CD14-positive monocyte (primary cell): ENCODE results near the gene FBXO48. TPM values are rescaled to one million over a fixed set of nuclear protein-coding genes. Genes with fewer than 3 reads are reported as not detected.
A peak's percentile ranks its signal among the peaks of the same experiment; 100 is the strongest.

Experiments
- DNase-seq, 3 donors: peaks; one replicate each; pipeline ENCODE4 v3.0.0-alpha.2; 2011 to 2022
- H2AFZ ChIP-seq: 2 replicates; pipeline ENCODE4 v1.6.0; 2012; ENCODE audit warnings: mild to moderate bottlenecking, low read depth, low read length, inconsistent platforms; ENCODE audit not compliant: insufficient read depth, poor library complexity, severe bottlenecking
- H3K27ac ChIP-seq, 2 donors: 1 replicate in 1 of 2; 2 replicates in 1 of 2; pipeline ENCODE4 v1.5.1; 2012 to 2013; ENCODE audit warnings: low read length in 2 of 2, control low read depth in 1 of 2, inconsistent platforms in 1 of 2, low read depth in 1 of 2, mild to moderate bottlenecking in 1 of 2
- H3K27me3 ChIP-seq, 2 donors: one replicate each; pipeline versions ENCODE4 v1.6.0 to v1.6.1; 2011 to 2013; ENCODE audit warnings: low read length in 2 of 2; ENCODE audit not compliant: control insufficient read depth in 2 of 2, insufficient read depth in 2 of 2
- H3K36me3 ChIP-seq, 2 donors: replicated peaks in 1 of 2; 1 replicate in 1 of 2; 2 replicates in 1 of 2; pipeline versions ENCODE4 v1.5.1 to v1.6.1; 2012 to 2013; ENCODE audit warnings: low read length in 2 of 2, control low read depth in 1 of 2, inconsistent platforms in 1 of 2, mild to moderate bottlenecking in 1 of 2; ENCODE audit not compliant: insufficient read depth in 2 of 2, control insufficient read depth in 1 of 2
- H3K4me1 ChIP-seq, 2 donors: 1 replicate in 1 of 2; 2 replicates in 1 of 2; pipeline versions ENCODE4 v1.5.1 to v1.6.1; 2012 to 2013; ENCODE audit warnings: low read length in 2 of 2, control low read depth in 1 of 2, inconsistent platforms in 1 of 2, mild to moderate bottlenecking in 1 of 2, moderate library complexity in 1 of 2; ENCODE audit not compliant: insufficient read depth in 2 of 2, control insufficient read depth in 1 of 2
- H3K4me2 ChIP-seq: replicated peaks from 2 replicates; pipeline ENCODE3; 2012; ENCODE audit warnings: low read length, moderate library complexity, mild to moderate bottlenecking; ENCODE audit not compliant: poor library complexity, severe bottlenecking; ENCODE audit errors: extremely low read depth
- H3K4me3 ChIP-seq, 3 experiments: fragments of 200-600 bp in 1 of 3; sonication (generic) in 1 of 3; replicated peaks in 1 of 3; 1 replicate in 2 of 3; 2 replicates in 1 of 3; pipeline ENCODE4 v1.5.1; 2011 to 2013; ENCODE audit warnings: low read length in 3 of 3, mild to moderate bottlenecking in 3 of 3, control low read depth in 2 of 3, low read depth in 2 of 3, inconsistent platforms in 1 of 3, moderate library complexity in 1 of 3
- H3K79me2 ChIP-seq: 2 replicates; pipeline ENCODE4 v1.6.0; 2012; ENCODE audit warnings: mild to moderate bottlenecking, control low read depth, inconsistent platforms, low read length, moderate library complexity; ENCODE audit not compliant: insufficient read depth
- H3K9ac ChIP-seq: 2 replicates; pipeline ENCODE4 v1.6.0; 2017; ENCODE audit warnings: low read length, mild to moderate bottlenecking; ENCODE audit not compliant: insufficient read depth, poor library complexity, severe bottlenecking
- H3K9me3 ChIP-seq, 2 donors: replicated peaks in 1 of 2; 1 replicate in 1 of 2; 2 replicates in 1 of 2; pipeline versions ENCODE4 v1.5.1 to v1.6.1; 2012 to 2013; ENCODE audit warnings: low read length in 2 of 2, control low read depth in 1 of 2; ENCODE audit not compliant: control insufficient read depth in 1 of 2, insufficient read depth in 1 of 2
- H4K20me1 ChIP-seq: 2 replicates; pipeline ENCODE4 v1.6.0; 2012; ENCODE audit warnings: mild to moderate bottlenecking, low read length, control low read depth, moderate library complexity; ENCODE audit not compliant: insufficient read depth
- H3K27ac Mint-ChIP-seq, 7 donors: one replicate each; pipeline ENCODE4 v1.8.0; 2020; ENCODE audit warnings: mild to moderate bottlenecking in 7 of 7, mixed read lengths in 7 of 7, moderate library complexity in 6 of 7, inconsistent platforms in 2 of 7
- H3K27me3 Mint-ChIP-seq, 3 donors: one replicate each; pipeline ENCODE4 v1.8.0; 2021 to 2022; ENCODE audit warnings: low read depth in 3 of 3, mild to moderate bottlenecking in 3 of 3, mixed read lengths in 3 of 3, moderate library complexity in 3 of 3, inconsistent platforms in 1 of 3
- H3K36me3 Mint-ChIP-seq, 2 donors: one replicate each; pipeline ENCODE4 v1.8.0; 2020; ENCODE audit warnings: mixed read lengths in 2 of 2, inconsistent platforms in 1 of 2, mild to moderate bottlenecking in 1 of 2
- H3K4me1 Mint-ChIP-seq: one replicate; pipeline ENCODE4 v1.8.0; 2020; ENCODE audit warnings: mild to moderate bottlenecking, mixed read lengths
- H3K4me3 Mint-ChIP-seq, 2 donors: one replicate each; pipeline ENCODE4 v1.8.0; 2020; ENCODE audit warnings: mild to moderate bottlenecking in 2 of 2, mixed read lengths in 2 of 2, moderate library complexity in 1 of 2
- H3K9me3 Mint-ChIP-seq, 7 donors: one replicate each; pipeline ENCODE4 v1.8.0; 2020 to 2022; ENCODE audit warnings: mixed read lengths in 7 of 7, mild to moderate bottlenecking in 6 of 7, moderate library complexity in 6 of 7, inconsistent platforms in 2 of 7
- CTCF ChIP-seq: fragments of 200-600 bp; IDR thresholded peaks from one replicate; pipeline ENCODE4 v1.8.0; 2022; ENCODE audit warnings: antibody characterized with exemption, mild to moderate bottlenecking
- WGBS: methylation state at CpG from one replicate; pipeline ENCODE4 v1.1.5; 2013; ENCODE audit warnings: missing lambda C conversion rate; ENCODE audit not compliant: insufficient coverage; 5-methylcytosine and 5-hydroxymethylcytosine counted together
- intact Hi-C, 2 donors: fragments of 100-400 bp; cut with micrococcal nuclease; formaldehyde crosslinking; loops; one replicate each; pipeline versions ENCODE4 v1.15.0 to v1.15.1; 2023
- polyA plus RNA-seq, 3 donors: library from polyadenylated mRNA; depleted of rRNA in 1 of 3; unstranded in 2 of 3; stranded (reverse) in 1 of 3; fragments of 300-500 nt in 2 of 3; fragments of >200 nt in 1 of 3; fragmentation: Illumina TruSeq in 2 of 3; gene quantifications; 1 replicate in 2 of 3; 2 replicates in 1 of 3; pipeline ENCODE4 v1.2.3, GENCODE V29; 2012 to 2021

Gene FBXO48
- polyA plus RNA-seq, 3 donors = 0.08 to 0.85 (median 0.31) TPM

DNA sequence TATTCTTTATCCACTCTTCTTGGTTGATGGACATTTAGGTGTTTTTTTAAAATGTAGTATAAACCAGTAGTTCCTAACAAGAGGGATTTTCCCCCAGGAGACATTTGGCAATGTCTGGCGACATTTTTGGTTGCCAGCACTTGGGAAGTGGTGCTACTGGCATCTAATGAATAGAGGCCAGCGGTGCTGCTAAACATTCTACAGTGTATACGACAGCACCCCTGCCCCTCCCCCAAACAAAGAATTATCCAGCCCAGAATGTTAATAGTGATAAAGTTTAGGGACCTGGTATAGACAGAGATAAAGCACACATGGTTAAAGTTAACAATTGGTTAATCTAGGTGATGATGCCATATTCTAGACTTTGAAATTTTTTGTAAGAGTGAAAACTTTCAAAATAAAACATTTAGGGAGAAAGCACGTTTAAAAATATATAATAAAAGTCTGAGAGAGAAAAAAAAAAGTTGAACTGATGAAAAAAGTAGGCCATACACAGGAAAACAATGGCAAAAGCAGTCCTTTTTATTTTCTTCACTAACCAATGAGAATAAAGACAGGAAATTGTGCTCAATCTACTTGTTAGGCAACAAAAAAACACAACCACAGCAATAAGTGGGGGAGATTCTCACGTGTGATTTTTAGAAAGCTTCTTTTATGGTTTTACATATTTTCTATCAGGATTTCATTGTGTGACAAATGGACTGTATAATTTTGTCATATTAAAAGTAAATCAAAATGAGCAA lies 14.8 kb downstream of the FBXO48 start:
- Histone ChIP-seq H3K27me3 (no peaks in the 10 kb centered on the region), H3K4me1 (no peaks in the 10 kb centered on the region), H3K9me3 (peaks cover 13 to 19% of the 10 kb centered on the region in 2 donors), H3K79me2 (no peaks in the 10 kb centered on the region), H4K20me1 (no peaks in the 10 kb centered on the region), H2AFZ (no peak overlapping the region), H3K27ac (no peak overlapping the region), H3K36me3 (no peaks in the 10 kb centered on the region), H3K4me3 (no peak overlapping the region), H3K9ac (no peak overlapping the region), H3K4me2 (no peak overlapping the region)
- H3K27ac Mint-ChIP-seq = peak overlapping the region in 1 of 7 donors; percentile 54
- peaks cover 5% of the 10 kb centered on the region for H3K4me1 Mint-ChIP-seq
- intact Hi-C loops = no loop called here
- no peak for TF ChIP-seq CTCF
- H3K4me3 Mint-ChIP-seq = no peak overlapping the region
- WGBS = 83% methylated on average over 1 of the region's 5 CpGs
- no peaks in the 10 kb centered on the region for H3K36me3 Mint-ChIP-seq
- H3K9me3 Mint-ChIP-seq = peaks cover 11 to 20% (median 19%) of the 10 kb centered on the region in 7 donors
- peaks cover 0 to 2% (median 0%) of the 10 kb centered on the region in 3 donors for H3K27me3 Mint-ChIP-seq
- DNase-seq = no peak

GRCh38 chr2:68448671-68449653 lies 18.1 kb downstream of the FBXO48 start:
- Histone ChIP-seq H3K9ac (no peak overlapping the region), H2AFZ (no peak overlapping the region), H3K79me2 (no peaks in the 10 kb centered on the region), H3K4me3 (no peak overlapping the region), H4K20me1 (no peaks in the 10 kb centered on the region), H3K9me3 (peaks cover 13 to 23% of the 10 kb centered on the region in 2 donors), H3K4me1 (no peaks in the 10 kb centered on the region), H3K4me2 (no peak overlapping the region), H3K36me3 (no peaks in the 10 kb centered on the region), H3K27me3 (no peaks in the 10 kb centered on the region), H3K27ac (no peak overlapping the region)
- WGBS = over 99% methylated on average over 16 of the region's 24 CpGs
- H3K4me3 Mint-ChIP-seq = no peak overlapping the region
- H3K9me3 Mint-ChIP-seq = peaks cover 11 to 26% (median 23%) of the 10 kb centered on the region in 7 donors
- peaks cover 5% of the 10 kb centered on the region for H3K4me1 Mint-ChIP-seq
- intact Hi-C loops = loop anchor here in 1 of 2 donors (10.0 kb wide), 1 partner anchor 164 kb away; no protein-coding TSS in a partner anchor
- no peaks in the 10 kb centered on the region for H3K27me3 Mint-ChIP-seq
- H3K27ac Mint-ChIP-seq = no peak overlapping the region
- TF ChIP-seq CTCF = no peak
- H3K36me3 Mint-ChIP-seq = no peaks in the 10 kb centered on the region
- DNase-seq = no peak
